ENCODE measurements around the gene DAAM1. TPM values are rescaled to one million over a fixed set of nuclear protein-coding genes. Genes with fewer than 3 reads are reported as not detected.

Gene DAAM1
- total RNA-seq, 1 experiment from 2014 or later: 11.5 TPM

DNA sequence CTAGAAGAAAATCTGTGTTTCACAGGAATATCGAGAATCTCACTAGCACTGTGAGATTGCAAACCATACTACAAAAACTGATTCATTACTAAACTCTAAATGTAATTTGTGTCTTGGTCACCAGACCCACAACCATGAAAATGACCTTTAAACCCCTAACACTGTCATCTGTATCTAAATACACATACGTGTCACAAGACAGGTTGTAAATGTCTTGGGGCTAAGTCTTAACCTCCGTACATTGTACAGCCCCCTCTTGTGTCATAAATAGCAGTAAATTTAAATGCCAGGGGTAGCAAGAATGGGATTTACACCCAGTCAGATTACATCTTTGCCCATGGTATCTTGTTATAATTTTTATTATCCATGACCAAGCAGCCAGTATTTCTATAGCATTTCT lies 159.4 kb downstream of the DAAM1 start:
- DNase-seq (ENCODE audit: low spot score): no peak
- no peaks in the 10 kb centered on the region for H3K27me3 ChIP-seq (replicated peaks; ENCODE audit: insufficient read depth, low read depth, low read length, poor library complexity)
- no peaks in the 10 kb centered on the region for H3K36me3 ChIP-seq (ENCODE audit: insufficient read depth, low read length, poor library complexity, severe bottlenecking)
- no TSS peak for BruUV-seq (replicated peaks)
- no peak overlapping the region for H3K27ac ChIP-seq (ENCODE audit: low read depth, low read length, poor library complexity, severe bottlenecking)
- no peak for TF ChIP-seq EZH2 (IDR thresholded peaks at IDR 0.05; ENCODE audit: borderline replicate concordance, low read depth, low read length, poor library complexity, severe bottlenecking)
- TF ChIP-seq, protein P1, sequence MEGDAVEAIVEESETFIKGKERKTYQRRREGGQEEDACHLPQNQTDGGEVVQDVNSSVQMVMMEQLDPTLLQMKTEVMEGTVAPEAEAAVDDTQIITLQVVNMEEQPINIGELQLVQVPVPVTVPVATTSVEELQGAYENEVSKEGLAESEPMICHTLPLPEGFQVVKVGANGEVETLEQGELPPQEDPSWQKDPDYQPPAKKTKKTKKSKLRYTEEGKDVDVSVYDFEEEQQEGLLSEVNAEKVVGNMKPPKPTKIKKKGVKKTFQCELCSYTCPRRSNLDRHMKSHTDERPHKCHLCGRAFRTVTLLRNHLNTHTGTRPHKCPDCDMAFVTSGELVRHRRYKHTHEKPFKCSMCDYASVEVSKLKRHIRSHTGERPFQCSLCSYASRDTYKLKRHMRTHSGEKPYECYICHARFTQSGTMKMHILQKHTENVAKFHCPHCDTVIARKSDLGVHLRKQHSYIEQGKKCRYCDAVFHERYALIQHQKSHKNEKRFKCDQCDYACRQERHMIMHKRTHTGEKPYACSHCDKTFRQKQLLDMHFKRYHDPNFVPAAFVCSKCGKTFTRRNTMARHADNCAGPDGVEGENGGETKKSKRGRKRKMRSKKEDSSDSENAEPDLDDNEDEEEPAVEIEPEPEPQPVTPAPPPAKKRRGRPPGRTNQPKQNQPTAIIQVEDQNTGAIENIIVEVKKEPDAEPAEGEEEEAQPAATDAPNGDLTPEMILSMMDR (conservative IDR thresholded peaks at IDR 0.05; ENCODE audit: low read depth, low read length): no peak
- H3K4me3 ChIP-seq (ENCODE audit: low read depth, low read length, poor library complexity, severe bottlenecking): no peak overlapping the region
- intact Hi-C loops (cut with micrococcal nuclease; ENCODE audit: unreplicated experiment): no loop called here
- ChIA-PET CTCF (no interaction called here), POLR2A (ENCODE audit: low non-redundant PET) (no interaction called here)
- peaks cover 20% of the 10 kb centered on the region for H3K4me1 ChIP-seq (ENCODE audit: insufficient read depth, low read length, poor library complexity, severe bottlenecking)
- H3K9me3 ChIP-seq (ENCODE audit: low read depth, low read length, poor library complexity, severe bottlenecking): no peaks in the 10 kb centered on the region

DNA sequence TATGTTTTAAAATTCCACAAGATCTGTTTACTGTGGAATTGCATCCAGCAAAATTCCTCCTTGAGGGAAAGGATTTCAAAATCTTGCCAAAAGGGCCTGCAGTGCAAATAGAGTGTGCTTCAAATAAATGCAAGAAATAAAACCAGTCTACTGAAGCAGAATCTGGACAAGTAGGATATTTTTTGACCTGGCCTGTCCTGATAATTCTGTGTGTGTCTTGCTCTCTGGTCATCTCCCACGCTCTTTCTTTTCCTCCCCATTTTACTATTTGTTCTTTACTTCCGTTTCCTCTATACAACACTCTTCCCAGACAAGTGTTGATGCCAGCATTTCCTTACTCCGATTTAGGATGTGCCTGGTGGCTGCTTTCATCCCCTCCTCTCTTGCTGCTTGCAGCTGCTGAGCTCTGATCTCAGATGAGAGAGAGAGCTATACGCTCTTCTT lies 160.8 kb downstream of the DAAM1 start:
- no peak for TF ChIP-seq EZH2 (IDR thresholded peaks at IDR 0.05; ENCODE audit: borderline replicate concordance, low read depth, low read length, poor library complexity, severe bottlenecking)
- TF ChIP-seq, protein P1 (conservative IDR thresholded peaks at IDR 0.05; ENCODE audit: low read depth, low read length): no peak

DNA sequence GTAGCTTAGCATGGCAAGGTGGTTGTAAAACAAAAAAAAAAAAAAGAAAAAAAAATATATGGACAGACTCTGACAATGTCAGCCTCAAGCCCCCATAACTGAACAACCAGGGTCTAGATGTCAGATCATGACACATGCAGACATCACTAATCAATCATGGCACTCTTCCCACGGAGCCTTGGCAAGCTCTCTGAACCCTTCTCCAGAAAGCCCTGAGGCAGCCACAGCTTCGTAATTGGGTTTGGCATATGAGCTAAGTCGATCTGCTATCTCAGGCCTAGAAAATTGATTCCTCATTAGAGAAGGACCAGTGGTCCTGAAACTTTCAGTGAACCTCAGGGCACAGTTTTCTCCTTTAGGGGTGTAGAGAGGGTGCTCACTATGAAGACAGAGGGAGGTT lies 164.5 kb downstream of the DAAM1 start:
- no peaks in the 10 kb centered on the region for H3K36me3 ChIP-seq (ENCODE audit: insufficient read depth, low read length, poor library complexity, severe bottlenecking)
- POLR2A ChIA-PET (ENCODE audit: low non-redundant PET): no interaction called here

More for the DNA sequence above, 160.8 kb downstream of the DAAM1 start:
- ChIA-PET POLR2A (ENCODE audit: low non-redundant PET) (no interaction called here), CTCF (no interaction called here)
- Histone ChIP-seq H3K4me3 (ENCODE audit: low read depth, low read length, poor library complexity, severe bottlenecking) (no peak overlapping the region), H3K4me1 (ENCODE audit: insufficient read depth, low read length, poor library complexity, severe bottlenecking) (peaks cover 11% of the 10 kb centered on the region), H3K9me3 (ENCODE audit: low read depth, low read length, poor library complexity, severe bottlenecking) (no peaks in the 10 kb centered on the region), H3K27ac (ENCODE audit: low read depth, low read length, poor library complexity, severe bottlenecking) (no peak overlapping the region), H3K36me3 (ENCODE audit: insufficient read depth, low read length, poor library complexity, severe bottlenecking) (no peaks in the 10 kb centered on the region), H3K27me3 (replicated peaks; ENCODE audit: insufficient read depth, low read depth, low read length, poor library complexity) (no peaks in the 10 kb centered on the region)
- no peak for DNase-seq (ENCODE audit: low spot score)
- no TSS peak for BruUV-seq (replicated peaks)
- intact Hi-C loops (cut with micrococcal nuclease; ENCODE audit: unreplicated experiment): no loop called here

More for the DNA sequence above, 164.5 kb downstream of the DAAM1 start:
- TF ChIP-seq, protein P1 (conservative IDR thresholded peaks at IDR 0.05; ENCODE audit: low read depth, low read length): no peak
- TF ChIP-seq EZH2 (IDR thresholded peaks at IDR 0.05; ENCODE audit: borderline replicate concordance, low read depth, low read length, poor library complexity, severe bottlenecking): no peak
- Histone ChIP-seq H3K27me3 (replicated peaks; ENCODE audit: insufficient read depth, low read depth, low read length, poor library complexity) (no peaks in the 10 kb centered on the region), H3K4me1 (ENCODE audit: insufficient read depth, low read length, poor library complexity, severe bottlenecking) (no peaks in the 10 kb centered on the region), H3K27ac (ENCODE audit: low read depth, low read length, poor library complexity, severe bottlenecking) (no peak overlapping the region), H3K9me3 (ENCODE audit: low read depth, low read length, poor library complexity, severe bottlenecking) (no peaks in the 10 kb centered on the region), H3K4me3 (ENCODE audit: low read depth, low read length, poor library complexity, severe bottlenecking) (no peak overlapping the region)
- intact Hi-C loops (cut with micrococcal nuclease; ENCODE audit: unreplicated experiment): no loop called here
- CTCF ChIA-PET: no interaction called here
- BruUV-seq (replicated peaks): no TSS peak
- DNase-seq (ENCODE audit: low spot score): no peak
